GM20431 (cell line): ENCODE results near the gene PRKAR2B.
"Not testable (repeated sequence)": the region's sequence is repeated elsewhere in the genome, so short reads cannot be mapped to it uniquely, and the experiment has no call there.

Experiments used
- in situ Hi-C: fragments of 300-500 bp; cut with MseI, MboI; formaldehyde crosslinking; loops from one replicate; pipeline ENCODE4 v1.15.0; 2020; ENCODE audit warnings: low sequenced_read_pairs; ENCODE audit not compliant: unreplicated experiment

Gene PRKAR2B

GRCh38 chr7:107045980-107046379 is 1.5 kb downstream of the PRKAR2B start:
- in situ Hi-C loops, result no loop called here

- in situ Hi-C loops, result no loop called here
These were observed 2.2 kb downstream of the PRKAR2B start for GRCh38 chr7:107046491-107047259.

- in situ Hi-C loops, result no loop called here
These were observed 3.6 kb downstream of the PRKAR2B start for GRCh38 chr7:107047902-107048782.

GRCh38 chr7:107048783-107049418 is 4.4 kb downstream of the PRKAR2B start:
- in situ Hi-C loops, result no loop called here

- in situ Hi-C loops, result no loop called here
These were observed 5.0 kb downstream of the PRKAR2B start for GRCh38 chr7:107049480-107049879.

GRCh38 chr7:107049971-107050532 is 5.5 kb downstream of the PRKAR2B start:
- in situ Hi-C loops, result no loop called here

GRCh38 chr7:107051376-107051775 is 6.9 kb downstream of the PRKAR2B start:
- in situ Hi-C loops, result no loop called here

- in situ Hi-C loops, result not testable (repeated sequence)
These were observed 10.5 kb downstream of the PRKAR2B start for GRCh38 chr7:107054965-107055364.

- in situ Hi-C loops, result not testable (repeated sequence)
These were observed 11.6 kb downstream of the PRKAR2B start for GRCh38 chr7:107056058-107056457.

- in situ Hi-C loops, result no loop called here
These were observed 12.4 kb downstream of the PRKAR2B start for GRCh38 chr7:107056728-107057473.

- in situ Hi-C loops, result no loop called here
These were observed 12.9 kb downstream of the PRKAR2B start for GRCh38 chr7:107057474-107057833.

- in situ Hi-C loops, result no loop called here
These were observed 15.0 kb downstream of the PRKAR2B start for GRCh38 chr7:107059468-107059867.

GRCh38 chr7:107063245-107064120 is 19.0 kb downstream of the PRKAR2B start:
- in situ Hi-C loops, result no loop called here

GRCh38 chr7:107064255-107064654 is 19.8 kb downstream of the PRKAR2B start:
- in situ Hi-C loops, result no loop called here

GRCh38 chr7:107065929-107066247 is 21.4 kb downstream of the PRKAR2B start:
- in situ Hi-C loops, result no loop called here

- in situ Hi-C loops, result no loop called here
These were observed 23.7 kb downstream of the PRKAR2B start for GRCh38 chr7:107068156-107068555.

- in situ Hi-C loops, result no loop called here
These were observed 25.0 kb downstream of the PRKAR2B start for GRCh38 chr7:107069457-107069856.

GRCh38 chr7:107070710-107071109 is 26.2 kb downstream of the PRKAR2B start:
- in situ Hi-C loops, result no loop called here

- in situ Hi-C loops, result no loop called here
These were observed 26.6 kb downstream of the PRKAR2B start for GRCh38 chr7:107071129-107071528.
